Keratinocyte (primary cell): ENCODE data around the gene AGPAT3. TPM values are rescaled to one million over a fixed set of nuclear protein-coding genes. Genes with fewer than 3 reads are reported as not detected.

ENCODE experiments used
- DNase-seq: peaks from one replicate; pipeline ENCODE4 v3.0.0-alpha.2; 2011; ENCODE audit warnings: low read depth, missing footprints, low spot score
- FAIRE-seq: peaks from 2 replicates; lab custom pipeline; 2011; peaks lifted over from hg19 to GRCh38; lab: Jason Lieb, UNC
- H2AFZ ChIP-seq: 2 replicates; pipeline ENCODE4 v1.6.0; 2012; ENCODE audit warnings: low read length, control low read depth, inconsistent platforms; ENCODE audit not compliant: control insufficient read depth
- H3K27ac ChIP-seq: 2 replicates; pipeline ENCODE4 v1.5.1; 2011; ENCODE audit warnings: low read length; ENCODE audit not compliant: control insufficient read depth, insufficient read depth
- H3K27me3 ChIP-seq: 3 replicates; pipeline ENCODE4 v1.6.0; 2011; ENCODE audit warnings: low read length; ENCODE audit not compliant: control insufficient read depth, insufficient read depth; ENCODE audit errors: extremely low read depth
- H3K36me3 ChIP-seq, 2 experiments: 2 replicates in 1 of 2; 3 replicates in 1 of 2; pipeline ENCODE4 v1.5.1; 2011; ENCODE audit warnings: low read length in 2 of 2, mild to moderate bottlenecking in 1 of 2; ENCODE audit not compliant: control insufficient read depth in 2 of 2, insufficient read depth in 2 of 2; ENCODE audit errors: extremely low read depth in 1 of 2
- H3K4me1 ChIP-seq: 3 replicates; pipeline ENCODE4 v1.5.1; 2011; ENCODE audit warnings: low read length; ENCODE audit not compliant: control insufficient read depth, insufficient read depth; ENCODE audit errors: extremely low read depth
- H3K4me2 ChIP-seq: 3 replicates; pipeline ENCODE4 v1.6.0; 2011; ENCODE audit warnings: low read depth, low read length; ENCODE audit not compliant: control insufficient read depth, insufficient read depth; ENCODE audit errors: extremely low read depth
- H3K4me3 ChIP-seq, 3 experiments: fragments of 200-600 bp in 1 of 3; sonication (generic) in 1 of 3; 2 replicates in 2 of 3; 3 replicates in 1 of 3; pipeline ENCODE4 v1.5.1; 2011 to 2016; ENCODE audit warnings: low read length in 3 of 3, mild to moderate bottlenecking in 3 of 3, control low read depth in 2 of 3, inconsistent platforms in 1 of 3, low read depth in 1 of 3, mixed read lengths in 1 of 3, mixed run types in 1 of 3, moderate library complexity in 1 of 3; ENCODE audit not compliant: control insufficient read depth in 2 of 3, insufficient read depth in 2 of 3; ENCODE audit errors: extremely low read depth in 1 of 3
- H3K79me2 ChIP-seq: 2 replicates; pipeline ENCODE4 v1.6.0; 2012; ENCODE audit warnings: low read length; ENCODE audit not compliant: control insufficient read depth, insufficient read depth
- H3K9ac ChIP-seq: 3 replicates; pipeline ENCODE4 v1.6.0; 2011; ENCODE audit warnings: low read length; ENCODE audit not compliant: control insufficient read depth, insufficient read depth; ENCODE audit errors: extremely low read depth
- H3K9me1 ChIP-seq: 3 replicates; pipeline ENCODE4 v1.6.0; 2011; ENCODE audit warnings: low read length; ENCODE audit not compliant: control insufficient read depth, insufficient read depth; ENCODE audit errors: extremely low read depth
- H3K9me3 ChIP-seq: 2 replicates; pipeline ENCODE4 v1.5.1; 2012; ENCODE audit warnings: low read depth, low read length; ENCODE audit not compliant: control insufficient read depth
- H4K20me1 ChIP-seq: 3 replicates; pipeline ENCODE4 v1.6.0; 2011; ENCODE audit warnings: low read length; ENCODE audit not compliant: control insufficient read depth, insufficient read depth; ENCODE audit errors: extremely low read depth
- EZH2 ChIP-seq: IDR thresholded peaks from one replicate; pipeline ENCODE4 v1.6.1; 2012; ENCODE audit warnings: inconsistent platforms, mild to moderate bottlenecking, low read length, moderate library complexity
- dilution Hi-C: fragments of 300-500 bp; cut with MboI; formaldehyde crosslinking; loops from one replicate; pipeline ENCODE4 v1.7.0; 2020; ENCODE audit warnings: low sequenced_read_pairs; ENCODE audit not compliant: extremely low pct_ligation_motif_present
- polyA plus RNA-seq, 5 experiments: library from polyadenylated mRNA; depleted of rRNA in 3 of 5; stranded (reverse) in 3 of 5; stranded (forward) in 1 of 5; unstranded in 1 of 5; fragments of >200 nt; gene quantifications; 1 replicate in 1 of 5; 2 replicates in 3 of 5; 3 replicates in 1 of 5; pipeline versions ENCODE4 v1.2.1 to v1.2.3, GENCODE V29; 2011 to 2012; ENCODE audit warnings: missing spikeins in 2 of 5, low read depth in 1 of 5, low replicate concordance in 1 of 5
- TF ChIP-seq, protein P1 (sequence below), 3 experiments: IDR thresholded peaks in 1 of 3; conservative IDR thresholded peaks in 1 of 3; optimal IDR thresholded peaks in 1 of 3; 2 replicates in 2 of 3; 3 replicates in 1 of 3; pipeline versions ENCODE3 to v1.5.1; 2011; ENCODE audit warnings: low read length in 3 of 3, mild to moderate bottlenecking in 3 of 3, moderate library complexity in 2 of 3, control low read depth in 1 of 3, inconsistent platforms in 1 of 3; ENCODE audit not compliant: insufficient read depth in 2 of 3; ENCODE audit errors: extremely low read depth in 1 of 3

AGPAT3 gene
- polyA plus RNA-seq, 1 donor (not counting 4 experiments of a cell fraction or from before 2014, with no cell fraction given), result 21.7 TPM

DNA sequence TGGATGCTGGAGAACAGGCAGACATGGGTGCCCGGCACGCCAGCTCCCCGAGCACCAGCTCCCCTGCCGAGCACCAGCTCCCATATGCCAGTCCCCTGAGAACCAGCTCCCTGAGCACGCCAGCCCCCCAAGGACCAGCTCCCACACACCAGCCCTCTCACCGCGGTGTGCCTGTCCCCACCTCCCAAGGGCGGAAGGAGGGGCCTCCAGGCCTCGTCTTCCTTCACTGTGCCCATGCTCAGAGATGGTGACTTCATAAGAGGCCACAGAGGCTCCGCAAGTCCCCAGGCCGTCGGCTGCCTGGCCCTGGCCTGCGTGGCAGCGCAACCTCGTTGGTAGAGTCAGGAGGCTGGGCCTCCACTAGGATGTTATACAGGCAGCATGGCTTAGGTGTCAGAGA, 69.1 kb downstream of the AGPAT3 start:
- peaks cover 3 to 7% of the 10 kb centered on the region in 2 experiments for H3K36me3 ChIP-seq
- no peak overlapping the region for H2AFZ ChIP-seq
- no peaks in the 10 kb centered on the region for H4K20me1 ChIP-seq
- H3K27ac ChIP-seq, result no peak overlapping the region
- no peak for FAIRE-seq
- H3K4me2 ChIP-seq, result no peak overlapping the region
- dilution Hi-C loops, result no loop called here
- no peaks in the 10 kb centered on the region for H3K27me3 ChIP-seq
- H3K79me2 ChIP-seq, result peaks cover 6% of the 10 kb centered on the region
- peaks cover 6% of the 10 kb centered on the region for H3K4me1 ChIP-seq
- H3K9ac ChIP-seq, result no peak overlapping the region
- H3K9me3 ChIP-seq, result no peaks in the 10 kb centered on the region
- no peaks in the 10 kb centered on the region for H3K9me1 ChIP-seq
- no peak for DNase-seq
- TF ChIP-seq, protein P1, sequence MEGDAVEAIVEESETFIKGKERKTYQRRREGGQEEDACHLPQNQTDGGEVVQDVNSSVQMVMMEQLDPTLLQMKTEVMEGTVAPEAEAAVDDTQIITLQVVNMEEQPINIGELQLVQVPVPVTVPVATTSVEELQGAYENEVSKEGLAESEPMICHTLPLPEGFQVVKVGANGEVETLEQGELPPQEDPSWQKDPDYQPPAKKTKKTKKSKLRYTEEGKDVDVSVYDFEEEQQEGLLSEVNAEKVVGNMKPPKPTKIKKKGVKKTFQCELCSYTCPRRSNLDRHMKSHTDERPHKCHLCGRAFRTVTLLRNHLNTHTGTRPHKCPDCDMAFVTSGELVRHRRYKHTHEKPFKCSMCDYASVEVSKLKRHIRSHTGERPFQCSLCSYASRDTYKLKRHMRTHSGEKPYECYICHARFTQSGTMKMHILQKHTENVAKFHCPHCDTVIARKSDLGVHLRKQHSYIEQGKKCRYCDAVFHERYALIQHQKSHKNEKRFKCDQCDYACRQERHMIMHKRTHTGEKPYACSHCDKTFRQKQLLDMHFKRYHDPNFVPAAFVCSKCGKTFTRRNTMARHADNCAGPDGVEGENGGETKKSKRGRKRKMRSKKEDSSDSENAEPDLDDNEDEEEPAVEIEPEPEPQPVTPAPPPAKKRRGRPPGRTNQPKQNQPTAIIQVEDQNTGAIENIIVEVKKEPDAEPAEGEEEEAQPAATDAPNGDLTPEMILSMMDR (optimal IDR thresholded peaks at IDR 0.05 in 1 of 3, IDR thresholded peaks at IDR 0.05 in 1 of 3, conservative IDR thresholded peaks at IDR 0.05 in 1 of 3; ENCODE audit: extremely low read depth in 1 of 3, insufficient read depth in 2 of 3, low read length in 3 of 3), result no peak
- H3K4me3 ChIP-seq, result no peak overlapping the region

DNA sequence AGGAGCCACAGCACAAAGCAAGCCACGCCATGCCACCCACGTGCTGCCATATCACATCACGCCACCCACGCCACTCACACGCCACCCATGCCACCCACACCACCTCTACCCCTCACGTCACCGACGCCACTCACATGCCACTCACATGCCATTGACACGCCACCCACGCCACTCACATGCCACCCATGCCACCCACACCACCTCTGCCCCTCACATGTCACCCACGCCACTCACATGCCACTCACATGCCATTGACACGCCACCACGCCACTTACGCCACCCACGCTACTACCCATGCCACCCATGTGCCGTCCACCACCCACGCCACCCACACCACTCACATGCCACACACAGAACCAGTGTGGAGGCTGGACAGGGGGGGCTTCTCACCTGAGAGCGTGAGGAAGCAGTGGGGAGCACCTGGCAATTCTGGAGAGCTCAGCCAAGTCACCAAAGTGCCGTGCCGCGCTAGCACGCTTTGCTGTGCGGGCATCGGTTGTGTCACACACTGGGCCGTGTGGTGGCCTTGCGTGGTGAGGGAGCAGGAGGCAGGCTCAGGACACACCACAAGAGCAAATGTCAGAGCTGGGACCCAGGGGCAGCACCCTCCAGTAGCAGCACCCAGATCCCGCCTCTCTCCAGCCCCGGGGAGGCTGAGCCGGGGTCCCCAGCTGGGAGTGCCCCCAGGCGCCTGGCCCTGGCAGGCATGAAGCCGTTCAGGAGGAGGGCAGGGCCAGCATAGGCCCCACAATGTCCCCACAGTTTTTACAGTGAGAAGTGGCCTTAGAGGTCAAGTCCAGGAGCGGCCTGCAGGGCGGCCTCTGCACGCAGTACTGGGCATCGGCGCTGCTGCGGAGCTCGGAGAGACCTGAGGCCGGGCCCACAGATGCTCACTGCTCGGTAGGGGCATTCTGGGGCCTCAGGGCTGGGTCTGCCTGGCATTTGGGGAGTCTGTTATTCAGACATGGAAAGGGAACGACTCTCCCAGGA, 70.0 kb downstream of the AGPAT3 start:
- H3K9me3 ChIP-seq, result no peaks in the 10 kb centered on the region
- H3K36me3 ChIP-seq, result peaks cover 6 to 7% of the 10 kb centered on the region in 2 experiments
- no peak overlapping the region for H3K9ac ChIP-seq
- DNase-seq, result no peak
- H3K4me3 ChIP-seq, result no peak overlapping the region
- TF ChIP-seq, protein P1 (optimal IDR thresholded peaks at IDR 0.05 in 1 of 3, IDR thresholded peaks at IDR 0.05 in 1 of 3, conservative IDR thresholded peaks at IDR 0.05 in 1 of 3; ENCODE audit: extremely low read depth in 1 of 3, insufficient read depth in 2 of 3, low read length in 3 of 3), result no peak
- no peak for TF ChIP-seq EZH2
- H3K4me1 ChIP-seq, result peaks cover 6% of the 10 kb centered on the region
- peaks cover 4% of the 10 kb centered on the region for H4K20me1 ChIP-seq
- H3K4me2 ChIP-seq, result no peak overlapping the region
- H3K79me2 ChIP-seq, result peaks cover 6% of the 10 kb centered on the region
- H2AFZ ChIP-seq, result no peak overlapping the region
- FAIRE-seq, result no peak
- no peak overlapping the region for H3K27ac ChIP-seq
- dilution Hi-C loops, result no loop called here
- H3K27me3 ChIP-seq, result no peaks in the 10 kb centered on the region
- no peaks in the 10 kb centered on the region for H3K9me1 ChIP-seq
